NCI-H1105 (cell line): Measurements from ENCODE around the gene LOC101059915.
"Not testable (repeated sequence)": the region's sequence is repeated elsewhere in the genome, so short reads cannot be mapped to it uniquely, and the experiment has no call there.

Experiments used
- DNase-seq: peaks from one replicate; lab custom pipeline; 2025; lab: John Stamatoyannopoulos, UW

LOC101059915 gene

DNA sequence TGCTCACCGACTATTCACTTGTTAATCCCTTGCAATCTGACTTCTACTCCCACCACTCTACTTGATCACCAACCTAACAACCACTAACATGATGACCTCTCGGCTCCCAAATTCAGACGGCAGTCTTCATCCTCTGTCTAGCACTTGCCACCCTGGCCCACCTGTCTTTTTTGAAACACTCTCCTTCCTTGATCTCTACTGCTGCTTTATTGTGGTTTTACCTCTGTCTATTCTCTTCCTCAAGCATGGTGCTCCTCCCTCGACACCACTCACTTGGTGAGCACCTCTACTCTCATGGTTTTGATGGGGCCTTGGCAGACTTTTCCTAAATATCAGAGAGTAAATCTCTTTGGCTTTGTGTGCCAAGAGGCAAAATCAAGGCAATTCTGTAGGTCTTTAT, 27.3 kb upstream of the LOC101059915 start:
- no peak for DNase-seq

DNA sequence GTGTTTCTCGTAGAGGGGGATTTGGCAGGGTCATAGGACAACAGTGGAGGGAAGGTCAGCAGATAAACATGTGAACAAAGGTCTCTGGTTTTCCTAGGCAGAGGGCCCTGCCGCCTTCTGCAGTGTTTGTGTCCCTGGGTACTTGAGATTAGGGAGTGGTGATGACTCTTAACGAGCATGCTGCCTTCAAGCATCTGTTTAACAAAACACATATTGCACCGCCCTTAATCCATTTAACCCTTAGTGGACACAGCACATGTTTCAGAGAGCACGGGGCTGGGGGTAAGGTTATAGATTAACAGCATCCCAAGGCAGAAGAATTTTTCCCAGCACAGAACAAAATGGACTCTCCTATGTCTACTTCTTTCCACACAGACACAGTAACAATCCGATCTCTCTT, 22.9 kb upstream of the LOC101059915 start:
- DNase-seq, result not testable (repeated sequence)

DNA sequence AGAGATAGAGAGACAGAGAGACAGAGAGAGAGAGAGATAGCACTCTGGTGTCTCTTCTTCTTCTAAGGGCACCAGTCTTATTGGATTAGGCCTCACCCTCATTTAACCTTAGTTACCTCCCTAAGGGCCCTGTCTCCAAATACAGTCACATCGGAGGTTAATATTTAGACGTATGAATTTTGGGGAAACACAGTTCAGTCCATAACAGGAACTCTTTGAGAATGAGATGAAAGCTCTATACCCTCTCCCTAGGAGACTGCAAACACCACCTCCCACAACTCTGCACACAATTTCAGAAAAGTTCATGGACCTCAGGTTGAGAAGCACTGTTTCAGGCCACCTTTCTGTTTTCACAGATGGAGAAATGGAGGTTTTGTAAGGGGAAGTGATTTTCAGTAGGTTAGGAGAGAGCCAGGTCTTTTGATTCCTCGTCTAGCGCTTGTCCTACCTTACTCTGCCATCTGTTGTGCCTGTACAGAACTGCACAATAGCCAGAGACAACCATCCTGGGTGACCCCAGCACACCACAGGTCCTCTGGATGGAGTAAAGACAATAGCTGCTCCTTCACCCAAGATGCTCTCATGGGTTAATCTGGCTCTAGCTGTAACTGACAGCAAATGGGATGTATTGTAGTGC, 16.9 kb upstream of the LOC101059915 start:
- no peak for DNase-seq

DNA sequence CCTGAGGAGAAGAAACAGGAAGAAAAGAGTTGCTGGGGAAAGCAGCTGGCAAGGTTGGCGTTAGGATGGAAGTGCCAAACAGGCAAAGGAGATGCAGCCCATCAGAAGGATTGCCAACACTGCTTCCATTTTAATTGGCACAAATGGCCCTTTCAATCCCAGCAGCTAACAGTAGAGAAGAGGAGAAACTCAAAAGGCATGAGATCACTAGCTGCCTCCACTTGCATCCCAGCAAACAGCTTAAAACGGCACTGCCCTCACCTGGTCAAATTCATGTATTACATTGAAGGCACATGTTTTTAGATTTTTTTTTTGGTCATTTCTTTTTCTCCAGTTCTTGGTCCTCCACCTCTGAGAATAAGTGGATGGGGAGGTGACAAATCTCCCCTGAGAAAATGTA, 14.9 kb upstream of the LOC101059915 start:
- DNase-seq, result peak; percentile 25

DNA sequence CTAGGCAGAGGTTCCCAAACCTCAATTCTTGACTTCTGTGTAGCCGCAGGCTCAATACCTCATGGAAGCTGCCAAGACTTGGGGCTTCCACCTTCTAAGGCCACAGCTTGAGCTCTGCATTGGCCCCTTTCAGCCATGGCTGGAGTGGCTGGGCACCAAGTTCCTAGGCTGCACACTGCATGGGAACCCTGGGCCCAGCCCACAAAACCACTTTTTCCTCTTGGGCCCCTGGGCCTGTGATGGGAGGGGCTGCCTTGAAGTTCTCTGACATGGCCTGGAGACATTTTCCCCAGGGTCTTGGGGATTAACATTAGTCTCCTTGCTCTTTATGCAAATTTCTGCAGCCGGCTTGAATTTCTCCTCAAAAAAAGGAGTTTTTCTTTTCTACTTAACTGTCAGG, 14.0 kb upstream of the LOC101059915 start:
- DNase-seq, result no peak

DNA sequence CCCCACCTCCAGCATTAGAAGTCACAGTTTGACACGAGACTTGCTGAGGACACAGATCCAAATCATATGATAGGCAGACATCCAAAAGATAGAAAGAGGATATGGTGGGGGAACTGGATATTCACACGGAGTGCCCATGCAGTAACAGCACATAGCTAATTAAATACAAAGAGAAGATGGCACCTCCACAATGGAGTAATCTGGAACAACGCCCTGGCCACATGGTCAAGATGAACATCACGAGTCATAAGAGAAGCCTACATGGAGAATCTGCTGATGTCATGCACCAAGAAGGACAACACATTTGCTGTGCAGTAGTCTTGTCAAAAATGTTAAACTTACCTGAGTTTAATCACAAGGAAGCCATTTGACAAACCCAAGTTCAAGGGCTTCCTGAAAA, 10.1 kb upstream of the LOC101059915 start:
- no peak for DNase-seq

DNA sequence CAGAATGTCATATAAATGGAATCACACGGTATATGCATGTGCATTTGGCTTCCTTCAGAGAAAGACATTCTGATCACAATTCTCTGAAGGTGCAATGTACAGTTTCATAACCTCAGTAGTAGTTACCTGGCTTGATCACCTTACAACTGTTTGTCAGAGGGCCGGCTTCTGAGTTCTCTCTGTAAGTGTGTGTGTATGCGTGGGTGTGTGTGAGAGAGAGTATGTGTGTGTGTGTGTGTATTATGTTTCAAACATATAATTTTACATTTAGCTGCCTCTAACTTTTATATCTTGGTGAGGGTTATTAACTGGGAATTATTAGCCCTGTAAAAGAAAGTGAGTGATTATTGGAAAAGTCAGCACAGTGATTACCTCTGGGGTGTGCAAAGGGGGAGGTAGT, 8.0 kb upstream of the LOC101059915 start:
- DNase-seq, result no peak

DNA sequence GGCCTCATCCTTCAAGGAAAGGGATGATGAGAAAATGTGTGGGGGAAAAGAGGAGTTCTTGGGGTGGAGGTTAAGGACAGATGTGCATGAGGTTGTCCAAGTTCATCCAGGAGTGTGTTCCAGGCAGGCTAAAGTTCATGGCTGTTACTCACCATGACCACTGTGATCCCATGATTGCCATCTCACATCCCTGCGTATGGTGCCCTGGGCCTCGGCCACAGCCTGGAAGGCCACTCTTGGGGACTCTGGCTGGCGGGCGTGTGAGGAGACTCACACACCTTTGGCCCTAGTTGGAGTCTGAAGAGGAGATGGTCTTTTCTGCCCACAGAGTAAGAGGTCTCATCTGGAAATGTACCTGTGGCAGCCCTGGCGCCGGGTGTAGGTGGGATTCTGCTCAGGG, 7.4 kb upstream of the LOC101059915 start:
- no peak for DNase-seq

DNA sequence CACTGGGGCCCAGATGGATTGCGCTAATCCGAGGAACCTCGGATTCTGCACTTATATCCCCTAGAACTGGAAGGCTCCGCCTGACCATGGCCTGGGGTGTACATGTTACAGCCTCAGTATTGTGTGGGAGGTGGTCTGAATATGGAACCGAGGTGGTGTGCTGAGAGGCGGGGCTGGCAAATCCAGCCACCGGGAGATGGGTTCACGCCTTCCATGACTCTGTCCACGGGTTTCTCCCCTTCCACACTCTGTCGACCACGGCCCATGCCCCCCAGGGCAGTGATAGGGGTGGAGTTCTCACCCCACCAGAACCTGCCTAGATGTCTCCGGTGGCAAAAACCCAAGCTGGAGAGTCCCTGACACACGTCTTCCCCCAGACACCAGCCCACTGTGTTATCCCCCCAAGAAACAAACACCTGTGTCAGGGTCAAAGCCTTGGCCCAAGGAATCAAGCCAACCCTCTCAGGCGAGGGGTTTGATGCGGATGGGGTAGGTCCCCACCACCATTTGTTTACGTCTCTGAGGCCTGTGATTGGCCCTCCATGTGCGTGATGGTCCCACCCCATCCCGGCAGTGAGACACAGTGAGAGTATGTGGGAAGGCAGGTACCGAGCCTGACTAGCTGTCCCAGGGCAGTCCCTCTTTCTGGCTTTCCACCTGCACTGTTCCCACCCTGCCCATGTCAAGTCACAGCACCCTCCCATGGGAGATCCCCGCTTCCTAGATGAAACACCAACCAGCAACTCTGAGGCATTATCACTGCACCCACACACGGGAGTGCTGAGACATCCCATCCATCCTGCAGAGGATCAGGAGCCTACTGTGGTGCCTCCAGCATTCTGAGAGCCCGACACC, 6.6 kb upstream of the LOC101059915 start:
- DNase-seq, result no peak

DNA sequence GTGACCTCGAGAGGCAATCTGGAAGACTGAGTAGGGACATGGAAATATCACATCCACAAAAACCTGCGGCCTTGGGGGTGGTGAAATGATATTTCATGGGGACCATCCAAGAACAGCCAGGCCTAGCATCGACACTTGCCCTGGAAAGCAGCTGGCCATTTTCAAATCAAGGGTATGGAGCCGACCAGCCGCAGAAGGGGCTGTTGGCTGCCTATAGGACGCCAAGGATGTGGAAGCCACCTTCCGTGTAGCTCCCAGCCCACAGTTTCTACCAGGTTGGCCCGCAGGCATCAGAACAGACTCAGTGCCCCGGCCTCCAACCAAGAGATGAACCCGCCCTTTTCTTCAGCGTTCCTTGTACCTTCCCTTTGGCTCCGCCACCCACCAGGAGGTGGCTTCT, 5.4 kb upstream of the LOC101059915 start:
- DNase-seq, result no peak

DNA sequence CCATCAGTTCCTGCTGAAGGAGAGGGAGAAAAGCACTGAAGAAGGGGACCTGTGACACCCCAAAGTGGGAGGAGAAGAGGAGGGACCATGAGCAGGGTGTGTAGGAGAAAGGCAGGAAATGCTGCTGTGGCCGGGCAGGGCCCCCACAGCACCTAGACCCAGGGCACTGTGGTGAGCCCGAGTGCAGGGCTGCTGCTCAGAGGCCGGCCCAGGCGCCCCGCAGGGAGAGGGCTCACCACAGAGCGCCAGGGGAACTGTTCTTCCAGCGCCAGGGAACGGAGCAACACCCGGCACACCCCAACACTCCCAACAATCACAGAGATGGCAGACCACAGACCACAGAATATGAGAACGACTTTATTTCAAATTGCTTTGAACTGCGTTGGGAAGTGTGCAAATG, 4.7 kb upstream of the LOC101059915 start:
- DNase-seq, result not testable (repeated sequence)

DNA sequence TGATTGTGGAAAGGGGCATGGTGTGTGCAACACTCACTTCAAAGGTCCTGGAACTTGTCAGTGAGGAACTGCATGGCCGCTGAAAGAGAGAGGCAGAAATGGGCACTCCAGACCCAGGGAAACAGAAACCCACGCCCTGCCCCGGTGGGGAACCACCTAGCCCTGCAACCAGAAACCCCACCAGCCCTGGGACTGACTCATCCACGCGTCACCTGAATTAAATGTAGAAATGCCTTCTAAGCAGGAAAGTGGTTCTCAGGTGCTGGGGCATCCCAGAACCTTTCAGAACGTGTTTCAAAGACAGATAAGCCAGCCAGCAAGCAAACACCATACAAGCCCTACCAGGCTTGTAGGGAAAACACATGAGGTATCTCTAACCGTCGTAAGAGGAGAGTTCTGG, 4.1 kb upstream of the LOC101059915 start:
- DNase-seq, result not testable (repeated sequence)

DNA sequence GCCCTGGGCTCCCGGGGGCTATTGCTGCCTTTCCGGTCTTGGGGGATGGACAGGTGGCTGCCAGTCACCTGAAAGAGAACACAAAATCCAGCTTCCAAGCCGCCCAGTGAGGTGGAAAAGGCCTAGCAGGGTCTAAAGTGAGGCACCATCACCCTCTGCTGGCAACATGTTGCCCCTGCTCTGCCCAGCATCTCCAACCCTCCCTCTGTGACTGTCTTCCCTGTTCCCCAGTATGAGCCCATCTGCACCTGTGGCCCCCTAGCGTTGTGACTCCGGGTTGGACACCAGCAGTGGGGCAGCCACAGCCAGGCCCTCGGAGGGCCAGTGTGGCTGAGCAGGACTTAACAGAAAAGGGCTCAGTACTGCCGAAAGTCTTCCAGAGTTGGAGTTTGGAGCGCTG, 3.1 kb upstream of the LOC101059915 start:
- DNase-seq, result not testable (repeated sequence)

DNA sequence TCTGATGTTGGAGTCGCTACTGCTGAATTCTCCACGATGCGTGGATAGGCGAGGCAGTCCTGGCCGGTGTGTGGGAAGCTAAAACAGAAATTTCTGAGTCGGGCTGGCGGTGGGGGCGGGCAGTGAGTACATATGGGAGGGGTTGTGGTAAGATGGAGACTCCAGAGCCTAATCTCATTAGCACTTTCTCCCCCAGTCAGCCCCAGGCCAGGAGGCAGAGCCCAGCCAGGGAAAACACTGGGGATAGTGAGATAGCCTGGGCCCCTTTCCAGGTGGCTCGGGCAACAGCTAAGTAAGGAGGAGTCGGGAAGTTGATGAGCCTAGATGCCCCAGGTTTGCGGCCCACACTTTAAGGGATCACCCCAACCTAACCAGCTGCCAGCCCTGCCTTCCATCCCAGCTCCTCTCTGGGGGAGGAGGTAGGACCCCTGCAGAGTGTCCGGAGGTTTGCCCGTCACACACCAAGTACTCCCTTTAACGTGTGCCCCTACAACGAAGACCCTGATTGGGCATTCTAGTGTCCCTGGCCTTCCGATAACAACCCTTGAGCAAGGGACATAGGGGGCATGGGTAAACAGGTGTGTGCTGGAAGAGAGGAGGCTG, 2.4 kb upstream of the LOC101059915 start:
- DNase-seq, result no peak

DNA sequence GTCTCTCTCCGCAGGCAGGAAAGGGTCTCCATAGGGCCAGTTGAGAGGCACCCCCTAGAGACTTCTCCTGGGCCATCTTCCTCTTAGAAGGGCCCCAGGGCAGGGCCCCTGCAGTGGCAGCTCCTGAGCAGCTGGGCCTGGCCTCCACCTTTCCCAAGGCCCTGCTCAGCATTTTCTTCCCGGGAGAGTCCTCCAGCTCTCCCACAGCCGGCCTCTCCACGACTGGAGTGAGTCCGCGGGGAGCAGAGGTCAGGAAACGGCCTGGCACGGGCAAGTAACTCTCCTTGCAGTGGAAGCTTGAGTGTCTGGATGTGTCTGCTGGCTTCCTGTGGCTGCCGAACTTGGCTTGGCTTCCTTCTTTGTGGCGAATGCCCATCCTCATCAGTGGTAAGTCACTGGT, 1.6 kb upstream of the LOC101059915 start:
- no peak for DNase-seq

DNA sequence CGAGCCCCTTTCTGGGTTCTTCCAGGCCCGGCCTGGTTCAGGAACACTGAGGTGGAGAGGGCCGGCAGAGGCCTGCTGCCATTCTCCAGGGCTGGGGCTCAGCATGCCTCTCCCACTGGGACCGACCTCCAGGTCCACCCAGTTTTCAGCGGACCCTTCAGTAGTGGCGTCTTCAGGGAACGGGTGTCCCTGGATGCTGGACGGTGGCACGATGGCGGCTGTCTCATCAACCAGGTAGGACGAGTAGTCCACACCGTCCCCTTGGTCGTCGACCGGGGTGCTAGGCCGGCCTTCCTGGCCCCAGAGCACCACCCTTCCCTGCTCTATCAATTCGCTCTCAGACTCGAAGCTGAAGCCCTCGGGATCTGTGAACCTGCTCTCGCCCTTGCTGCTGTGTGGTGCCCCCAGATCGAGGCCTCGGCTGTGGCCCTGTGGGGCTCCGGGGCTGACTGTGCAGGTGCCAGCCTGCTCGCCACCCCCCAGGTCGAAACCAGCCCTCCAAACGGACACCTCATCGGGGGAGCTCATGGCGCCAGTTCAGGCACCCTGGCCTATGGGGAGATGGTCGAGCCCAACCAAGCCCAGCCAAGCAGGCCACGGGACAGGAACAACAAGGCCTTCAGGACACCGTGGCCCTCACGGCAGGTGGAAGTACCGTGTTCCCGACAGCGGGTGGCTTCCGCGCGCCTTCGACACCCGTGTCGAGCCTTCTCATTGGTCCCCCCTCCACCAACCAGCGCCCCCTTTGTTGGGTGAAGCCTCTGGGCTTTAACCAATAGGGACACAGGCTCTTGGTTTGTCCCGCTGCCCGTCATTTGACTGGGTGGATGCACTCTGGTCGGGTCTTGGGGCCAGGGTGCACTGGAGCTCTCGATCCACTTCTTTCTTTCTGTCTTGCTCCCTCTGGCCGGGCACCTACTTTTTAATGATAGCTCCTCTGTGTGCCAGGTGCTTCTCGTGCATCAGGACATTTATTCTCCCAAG, 814 bp upstream of the LOC101059915 start:
- no peak for DNase-seq

DNA sequence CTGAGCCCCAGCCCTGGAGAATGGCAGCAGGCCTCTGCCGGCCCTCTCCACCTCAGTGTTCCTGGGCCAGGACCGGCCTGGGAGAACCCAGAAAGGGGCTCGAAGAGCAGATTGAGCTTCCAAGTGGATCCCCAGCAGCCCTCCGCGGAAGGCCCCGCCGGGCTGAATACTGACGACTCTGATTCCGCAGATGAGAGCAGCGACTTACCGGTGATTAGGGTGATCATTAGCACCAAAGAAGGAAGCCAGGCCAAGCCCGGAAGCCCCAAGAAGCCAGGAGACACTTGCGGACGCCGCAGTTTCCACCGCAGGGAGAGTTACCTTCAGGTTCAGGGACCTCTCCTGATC, 876 bp downstream of the LOC101059915 start:
- no peak for DNase-seq

DNA sequence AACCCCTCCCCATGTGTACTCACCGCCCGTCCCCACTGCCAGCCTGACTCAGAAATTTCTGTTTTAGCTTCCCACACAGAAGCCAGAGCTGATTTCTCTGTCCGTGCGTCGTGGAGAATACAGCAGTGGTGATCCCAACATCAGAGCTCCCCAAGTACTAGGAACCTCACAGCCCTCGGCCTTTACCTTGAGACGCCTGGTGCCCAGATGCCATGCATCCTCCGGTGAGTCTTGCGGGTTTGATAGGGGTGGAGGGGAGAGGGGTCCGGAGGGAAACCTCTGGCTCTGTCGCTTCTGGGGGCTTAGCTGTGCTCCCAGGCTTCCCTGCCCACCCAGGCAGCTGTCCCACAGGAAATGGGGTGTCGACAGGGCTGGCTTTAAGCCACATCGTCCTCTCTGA, 2.1 kb downstream of the LOC101059915 start:
- DNase-seq, result no peak

DNA sequence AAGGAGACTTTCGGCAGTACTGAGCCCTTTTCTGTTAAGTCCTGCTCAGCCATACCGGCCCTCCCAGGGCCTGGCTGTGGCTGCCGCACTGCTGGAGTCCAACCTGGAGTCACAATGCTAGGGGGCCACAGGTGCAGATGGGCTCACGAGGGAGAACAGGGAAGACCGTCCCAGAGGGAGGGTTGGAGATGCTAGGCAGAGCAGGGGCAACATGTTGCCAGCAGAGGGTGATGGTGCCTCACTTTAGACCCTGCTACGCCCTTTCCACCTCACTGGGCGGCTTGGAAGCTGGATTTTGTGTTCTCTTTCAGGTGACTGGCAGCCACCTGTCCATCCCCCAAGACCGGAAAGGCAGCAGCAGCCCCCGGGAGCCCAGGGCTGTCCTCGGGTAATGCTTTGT, 2.6 kb downstream of the LOC101059915 start:
- DNase-seq, result not testable (repeated sequence)

DNA sequence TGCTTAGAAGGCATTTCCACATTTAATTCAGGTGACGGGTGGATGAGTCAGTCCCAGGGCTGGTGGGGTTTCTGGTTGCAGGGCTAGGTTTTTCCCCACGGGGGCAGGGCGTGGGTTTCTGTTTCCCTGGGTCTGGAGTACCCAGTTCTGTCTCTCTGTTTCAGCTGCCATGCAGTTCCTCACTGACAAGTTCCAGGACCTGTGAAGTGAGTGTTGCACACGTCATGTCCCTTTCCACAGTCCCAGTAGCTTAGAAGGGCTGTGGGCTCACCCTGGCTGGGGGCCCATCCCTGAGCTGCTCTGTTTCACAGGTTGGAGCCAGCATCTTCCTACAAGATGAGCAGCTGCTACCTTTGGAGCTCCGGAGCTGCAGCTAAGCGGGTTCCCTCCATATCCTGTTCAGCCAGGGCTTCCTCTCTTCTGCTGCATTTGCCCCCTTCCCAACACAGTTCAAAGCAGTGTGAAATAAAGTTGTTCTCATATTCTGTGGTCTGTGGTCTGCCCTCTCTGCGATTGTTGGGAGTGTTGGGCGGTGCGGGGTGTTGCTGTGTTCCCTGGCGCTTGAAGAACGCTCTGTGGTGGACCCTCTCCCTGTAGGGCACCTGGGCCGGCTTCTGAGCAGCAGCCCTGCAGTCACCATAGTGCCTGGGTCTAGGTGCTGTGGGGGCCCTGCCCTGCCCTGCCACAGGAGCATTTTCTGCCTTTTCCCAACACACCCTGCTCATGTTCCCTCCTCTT, 3.9 kb downstream of the LOC101059915 start:
- DNase-seq, result no peak

DNA sequence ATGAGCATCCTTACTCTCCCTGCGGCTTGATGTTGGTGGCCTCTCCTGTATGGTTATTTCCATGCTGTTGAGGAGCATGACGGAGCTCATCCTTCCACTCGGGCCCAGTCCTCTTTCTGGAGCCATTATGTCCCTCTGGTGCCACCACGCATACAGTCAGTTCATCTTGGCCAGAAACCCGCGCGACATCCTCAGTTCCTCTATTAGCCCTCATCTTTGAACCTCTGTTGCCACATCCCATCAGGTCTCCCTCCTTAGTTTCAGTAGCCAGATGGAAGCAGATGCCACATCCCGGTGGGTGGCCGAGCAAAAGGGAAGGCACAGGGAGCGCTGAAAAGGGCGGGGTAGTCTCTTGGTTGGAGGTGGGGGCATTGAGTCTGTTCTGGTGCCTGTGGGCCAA, 4.6 kb downstream of the LOC101059915 start:
- DNase-seq, result no peak
